ENCODE results near the gene TMC7. TPM values are rescaled to one million over a fixed set of nuclear protein-coding genes. Genes with fewer than 3 reads are reported as not detected.

TMC7 gene
- total RNA-seq, 1 donor from 2014 or later, result 6.7 TPM

- Mint-ChIP-seq H3K36me3 (ENCODE audit: low read depth, unreplicated experiment) (peaks cover 16% of the 10 kb centered on the region), H3K4me3 (ENCODE audit: unreplicated experiment) (no peak overlapping the region), H3K4me1 (ENCODE audit: low read depth, unreplicated experiment) (no peaks in the 10 kb centered on the region), H3K27ac (ENCODE audit: unreplicated experiment) (no peak overlapping the region), H3K27me3 (ENCODE audit: low read depth, unreplicated experiment) (no peaks in the 10 kb centered on the region), H3K9me3 (ENCODE audit: unreplicated experiment) (no peaks in the 10 kb centered on the region)
- DNase-seq (ENCODE audit: low read depth), result no peak
- no peaks in the 10 kb centered on the region for H3K4me1 ChIP-seq (ENCODE audit: insufficient read depth, low read length)
- H3K27ac ChIP-seq (ENCODE audit: low read depth, low read length), result no peak overlapping the region
- no peaks in the 10 kb centered on the region for H3K79me2 ChIP-seq (ENCODE audit: insufficient read depth, low read length)
- no peak overlapping the region for H2AFZ ChIP-seq (ENCODE audit: low read depth, low read length)
- no peak for TF ChIP-seq EZH2 (IDR thresholded peaks at IDR 0.05; ENCODE audit: insufficient read depth, low read length)
- no peaks in the 10 kb centered on the region for H3K27me3 ChIP-seq (ENCODE audit: insufficient read depth, low read length)
- no peaks in the 10 kb centered on the region for H4K20me1 ChIP-seq (ENCODE audit: insufficient read depth, low read length)
- no peaks in the 10 kb centered on the region for H3K9me3 ChIP-seq (ENCODE audit: insufficient read depth, low read depth, low read length)
- peaks cover 11% of the 10 kb centered on the region for H3K36me3 ChIP-seq (ENCODE audit: insufficient read depth, low read length)
- no peak overlapping the region for H3K9ac ChIP-seq (ENCODE audit: low read length)
- no peak for FAIRE-seq
- no peak overlapping the region for H3K4me2 ChIP-seq (ENCODE audit: low read length)
- H3K4me3 ChIP-seq (ENCODE audit: insufficient read depth, low read depth, low read length), result no peak overlapping the region
Observed at GRCh38 chr16:19077879-19078278, 94.1 kb downstream of the TMC7 start.

GRCh38 chr16:19083670-19084069 lies 99.9 kb downstream of the TMC7 start:
- Histone ChIP-seq H3K27ac (ENCODE audit: low read depth, low read length) (no peak overlapping the region), H2AFZ (ENCODE audit: low read depth, low read length) (no peak overlapping the region), H3K4me3 (ENCODE audit: insufficient read depth, low read depth, low read length) (no peak overlapping the region), H3K27me3 (ENCODE audit: insufficient read depth, low read length) (no peaks in the 10 kb centered on the region), H3K79me2 (ENCODE audit: insufficient read depth, low read length) (no peaks in the 10 kb centered on the region), H3K9me3 (ENCODE audit: insufficient read depth, low read depth, low read length) (no peaks in the 10 kb centered on the region), H3K4me1 (ENCODE audit: insufficient read depth, low read length) (no peaks in the 10 kb centered on the region), H3K4me2 (ENCODE audit: low read length) (no peak overlapping the region), H4K20me1 (ENCODE audit: insufficient read depth, low read length) (no peaks in the 10 kb centered on the region), H3K36me3 (ENCODE audit: insufficient read depth, low read length) (peaks cover 3% of the 10 kb centered on the region), H3K9ac (ENCODE audit: low read length) (no peak overlapping the region)
- Mint-ChIP-seq H3K4me1 (ENCODE audit: low read depth, unreplicated experiment) (no peaks in the 10 kb centered on the region), H3K4me3 (ENCODE audit: unreplicated experiment) (no peak overlapping the region), H3K27ac (ENCODE audit: unreplicated experiment) (no peak overlapping the region), H3K9me3 (ENCODE audit: unreplicated experiment) (no peaks in the 10 kb centered on the region), H3K27me3 (ENCODE audit: low read depth, unreplicated experiment) (peaks cover 3% of the 10 kb centered on the region), H3K36me3 (ENCODE audit: low read depth, unreplicated experiment) (peaks cover 11% of the 10 kb centered on the region)
- FAIRE-seq (no peak), DNase-seq (ENCODE audit: low read depth) (no peak)
- TF ChIP-seq CTCF (IDR thresholded peaks at IDR 0.05; ENCODE audit: insufficient read depth, low read depth, low read length) (no peak), EZH2 (IDR thresholded peaks at IDR 0.05; ENCODE audit: insufficient read depth, low read length) (no peak)

GRCh38 chr16:19084139-19084538 lies 100.4 kb downstream of the TMC7 start:
- no peak overlapping the region for H3K4me3 Mint-ChIP-seq (ENCODE audit: unreplicated experiment)
- Histone ChIP-seq H4K20me1 (ENCODE audit: insufficient read depth, low read length) (no peaks in the 10 kb centered on the region), H3K4me2 (ENCODE audit: low read length) (no peak overlapping the region), H2AFZ (ENCODE audit: low read depth, low read length) (no peak overlapping the region), H3K27me3 (ENCODE audit: insufficient read depth, low read length) (no peaks in the 10 kb centered on the region), H3K27ac (ENCODE audit: low read depth, low read length) (no peak overlapping the region), H3K36me3 (ENCODE audit: insufficient read depth, low read length) (peaks cover 3% of the 10 kb centered on the region), H3K79me2 (ENCODE audit: insufficient read depth, low read length) (no peaks in the 10 kb centered on the region), H3K9ac (ENCODE audit: low read length) (no peak overlapping the region), H3K4me1 (ENCODE audit: insufficient read depth, low read length) (no peaks in the 10 kb centered on the region), H3K9me3 (ENCODE audit: insufficient read depth, low read depth, low read length) (no peaks in the 10 kb centered on the region), H3K4me3 (ENCODE audit: insufficient read depth, low read depth, low read length) (no peak overlapping the region)
- no peaks in the 10 kb centered on the region for H3K9me3 Mint-ChIP-seq (ENCODE audit: unreplicated experiment)
- H3K27ac Mint-ChIP-seq (ENCODE audit: unreplicated experiment), result no peak overlapping the region
- TF ChIP-seq EZH2 (IDR thresholded peaks at IDR 0.05; ENCODE audit: insufficient read depth, low read length) (no peak), CTCF (IDR thresholded peaks at IDR 0.05; ENCODE audit: insufficient read depth, low read depth, low read length) (no peak)
- FAIRE-seq, result no peak
- no peaks in the 10 kb centered on the region for H3K4me1 Mint-ChIP-seq (ENCODE audit: low read depth, unreplicated experiment)
- DNase-seq (ENCODE audit: low read depth), result no peak
- H3K27me3 Mint-ChIP-seq (ENCODE audit: low read depth, unreplicated experiment), result peaks cover 3% of the 10 kb centered on the region
- peaks cover 6% of the 10 kb centered on the region for H3K36me3 Mint-ChIP-seq (ENCODE audit: low read depth, unreplicated experiment)
